HG03280 (cell line): ENCODE data around the gene TOB2.
"Not testable (repeated sequence)": the region's sequence is repeated elsewhere in the genome, so short reads cannot be mapped to it uniquely, and the experiment has no call there.

Source experiments
- ATAC-seq: cut with Tn5 transposase; IDR thresholded peaks from one replicate; pipeline ENCODE4 v1.9.1; 2021; ENCODE audit warnings: mild to moderate bottlenecking, moderate library complexity; ENCODE audit not compliant: unreplicated experiment

TOB2 gene

DNA sequence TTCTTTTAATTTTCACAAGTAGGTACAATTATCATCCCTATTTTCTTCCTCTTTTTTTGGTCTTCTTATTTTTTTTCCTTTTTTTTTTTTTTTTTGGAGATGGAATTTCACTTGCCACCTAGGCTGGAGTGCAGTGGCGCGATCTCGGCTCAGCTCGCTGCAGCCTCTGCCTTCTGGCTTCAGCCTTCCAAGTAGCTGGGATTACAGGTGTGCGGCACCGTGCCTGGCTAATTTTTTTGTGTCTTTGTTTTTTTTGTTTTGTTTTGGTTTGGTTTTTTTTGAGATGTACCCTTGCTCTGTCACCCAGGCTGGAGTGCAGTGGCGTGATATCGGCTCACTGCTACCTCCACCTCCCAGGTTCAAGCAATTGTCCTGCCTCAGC, 16.7 kb downstream of the TOB2 start:
- ATAC-seq: no peak

DNA sequence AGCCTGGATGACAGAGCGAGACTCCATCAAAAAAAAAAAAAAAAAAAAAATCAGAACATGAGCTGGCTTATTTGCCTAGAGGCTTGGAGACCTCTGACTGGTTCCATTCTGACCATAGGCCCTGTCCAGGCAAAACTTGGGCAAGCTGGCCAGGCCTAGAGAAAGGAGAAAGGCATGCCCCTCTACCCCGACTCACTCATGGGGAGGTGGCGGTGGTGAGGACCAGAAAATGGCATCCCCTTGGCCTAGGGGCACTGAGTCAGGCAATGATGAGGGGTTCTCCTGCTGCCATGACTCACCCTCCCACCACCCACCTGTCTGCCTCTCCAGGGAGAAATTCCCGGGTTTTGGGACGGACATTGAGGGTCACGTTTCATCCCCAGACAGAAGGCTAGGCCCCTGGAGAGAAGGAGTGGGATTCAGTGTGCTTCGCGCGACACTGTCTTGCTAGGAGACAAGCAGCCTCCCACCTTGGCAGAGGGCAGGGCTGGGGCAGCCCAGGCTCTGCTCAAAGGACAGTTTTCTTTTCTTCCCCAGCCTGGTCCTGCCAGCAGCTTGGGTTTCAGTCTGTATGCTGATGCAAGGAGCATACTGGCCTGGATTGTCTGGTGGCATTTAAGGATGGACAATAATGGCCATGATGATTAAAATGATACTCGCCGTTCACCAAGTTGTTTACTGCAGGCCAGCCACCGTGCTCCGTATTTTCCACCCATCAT, 17.2 kb downstream of the TOB2 start:
- no peak for ATAC-seq

DNA sequence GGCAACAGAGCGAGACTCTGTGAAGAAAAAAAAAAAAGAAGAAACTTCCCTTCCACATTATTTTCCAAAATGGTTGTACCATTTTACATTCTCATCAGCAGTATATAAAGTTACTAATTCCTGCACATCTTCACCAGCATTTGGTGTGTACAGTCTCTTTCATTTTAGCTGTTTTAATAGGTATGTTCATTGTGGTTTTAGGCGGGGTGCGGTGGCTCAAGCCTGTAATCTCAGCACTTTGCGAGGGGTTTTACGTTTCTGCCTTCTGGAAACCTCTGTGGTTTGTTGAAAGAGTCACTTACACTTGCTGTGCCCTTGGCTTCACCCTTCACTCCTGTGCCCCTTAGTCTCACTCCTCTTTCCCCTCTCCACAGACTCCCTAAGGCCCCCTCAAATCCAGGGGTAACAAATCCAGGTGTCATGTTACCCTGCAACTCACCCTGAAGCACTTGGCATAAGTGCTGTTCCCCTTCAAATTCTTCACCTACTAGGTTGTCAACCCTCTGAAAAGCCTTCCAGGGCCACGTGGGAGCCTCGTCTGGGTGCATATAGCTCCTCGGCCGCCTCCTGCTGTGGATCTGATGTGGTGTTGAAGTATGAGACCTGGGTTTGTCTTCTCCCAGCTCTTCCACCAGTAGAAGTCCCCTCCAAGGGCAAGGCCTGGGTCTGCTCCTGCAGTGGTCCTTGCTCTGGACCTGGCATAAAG, 20.8 kb downstream of the TOB2 start:
- no peak for ATAC-seq

DNA sequence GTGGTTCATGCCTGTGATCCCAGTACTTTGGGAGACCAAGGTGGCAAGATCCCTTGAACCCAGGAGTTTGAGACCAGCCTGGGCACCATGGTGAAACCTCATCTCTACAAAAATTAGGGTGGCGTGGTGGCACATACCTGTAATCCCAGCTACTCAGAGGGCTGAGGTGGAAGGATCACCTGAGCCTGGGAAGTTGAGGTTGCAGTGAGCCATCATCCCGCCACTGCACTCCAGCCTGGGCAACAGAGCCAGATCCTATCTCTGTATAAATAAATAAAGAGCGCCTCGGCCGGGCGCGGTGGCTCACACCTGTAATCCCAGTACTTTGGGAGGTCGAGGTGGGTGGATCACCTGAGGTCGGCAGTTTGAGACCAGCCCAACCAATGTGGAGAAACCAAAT, 27.9 kb downstream of the TOB2 start:
- no peak for ATAC-seq

DNA sequence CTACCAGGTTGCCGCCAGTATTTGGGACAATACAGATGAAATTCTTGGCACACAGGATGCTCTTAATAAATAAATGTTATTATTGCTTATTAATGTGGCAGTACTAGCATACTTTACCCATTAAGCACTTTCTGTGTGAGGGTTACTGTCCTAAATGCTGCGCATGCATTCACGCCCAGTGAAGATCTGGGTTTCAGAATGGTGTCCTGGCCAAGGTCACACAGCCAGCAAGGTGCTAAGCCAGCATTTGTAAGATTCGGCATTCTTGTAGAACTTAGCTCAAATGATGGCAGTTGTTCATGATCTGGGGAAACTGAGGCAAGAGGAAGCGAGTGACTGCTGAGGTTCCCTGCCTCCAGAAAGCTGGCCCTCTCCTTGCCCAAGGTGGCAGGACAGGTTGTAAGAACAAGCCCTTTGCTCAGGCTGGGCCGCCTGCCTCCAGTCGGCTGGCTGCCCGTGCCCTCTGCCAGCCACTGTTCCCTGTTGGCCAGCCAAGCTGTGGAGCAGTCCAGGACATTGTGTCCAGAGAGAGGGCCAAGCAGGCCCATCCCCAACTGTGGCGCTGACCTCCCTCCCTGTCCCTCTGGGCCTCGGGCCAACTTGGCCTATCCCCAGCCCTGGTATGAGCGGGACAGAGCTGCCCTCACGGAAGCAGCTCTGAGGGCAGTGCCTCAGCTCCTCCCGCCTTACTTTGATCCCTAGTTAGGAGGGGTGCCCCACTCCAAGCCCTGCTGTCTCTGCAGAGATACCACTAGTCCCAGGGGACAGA, 28.8 kb downstream of the TOB2 start:
- ATAC-seq: no peak

DNA sequence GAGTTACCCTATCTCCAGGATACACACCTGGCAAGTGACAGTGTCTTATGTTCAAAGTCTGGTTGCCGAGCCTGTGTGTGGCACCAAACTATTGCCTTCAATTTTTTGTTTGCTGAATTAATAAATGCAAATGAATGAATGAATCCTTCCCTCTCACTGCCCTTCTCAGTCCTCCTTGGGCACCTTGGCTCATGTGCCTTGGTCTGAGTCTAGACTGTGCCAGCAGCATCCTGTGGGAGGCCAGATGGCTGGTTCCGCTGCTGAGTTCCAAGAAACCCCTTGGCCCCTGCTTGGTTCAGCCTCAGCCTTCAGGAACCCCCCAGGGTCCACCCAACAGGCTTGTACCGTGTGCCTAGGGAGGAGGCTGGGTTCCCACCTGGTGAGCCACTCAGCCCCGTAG, 31.0 kb downstream of the TOB2 start:
- no peak for ATAC-seq

DNA sequence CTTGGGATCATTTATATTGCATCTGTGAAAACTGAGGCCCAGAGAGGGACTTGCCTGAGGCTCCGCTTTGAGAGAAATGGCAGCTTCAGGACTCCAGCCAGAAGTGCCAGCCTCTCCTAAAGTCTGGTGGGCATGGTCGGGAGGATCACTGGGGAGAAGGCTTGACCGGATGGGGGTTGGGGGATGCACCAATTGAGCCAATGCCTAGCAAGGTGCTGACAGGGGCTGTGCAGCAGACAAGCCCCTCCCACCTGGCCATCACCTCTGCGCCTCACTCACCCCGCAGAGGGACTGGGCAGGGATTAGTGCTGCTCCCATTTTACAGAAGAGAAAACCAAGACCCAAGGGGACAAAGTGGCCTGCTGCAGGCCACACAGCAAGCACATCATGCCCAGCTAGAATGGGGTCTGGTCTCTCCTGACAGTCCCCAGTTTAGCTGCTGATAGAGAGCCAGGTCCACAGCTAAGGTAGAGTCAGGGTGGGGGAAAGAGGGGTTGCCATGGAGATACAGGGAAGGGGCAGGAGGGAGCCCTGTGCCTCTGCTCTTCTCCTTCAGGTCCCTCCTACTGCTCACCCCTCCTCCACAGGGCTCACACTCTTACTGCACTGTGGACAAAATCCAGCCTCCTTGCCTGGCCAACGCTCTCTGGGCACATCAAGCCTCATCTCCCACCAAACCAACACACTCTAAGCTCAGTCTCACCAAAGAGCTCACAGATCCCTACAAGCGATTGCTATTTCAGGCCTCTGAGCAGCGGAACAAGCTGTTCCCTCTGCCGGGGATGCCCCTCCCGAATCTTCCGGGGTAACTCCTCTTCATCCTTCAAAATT, 35.4 kb downstream of the TOB2 start:
- no peak for ATAC-seq

DNA sequence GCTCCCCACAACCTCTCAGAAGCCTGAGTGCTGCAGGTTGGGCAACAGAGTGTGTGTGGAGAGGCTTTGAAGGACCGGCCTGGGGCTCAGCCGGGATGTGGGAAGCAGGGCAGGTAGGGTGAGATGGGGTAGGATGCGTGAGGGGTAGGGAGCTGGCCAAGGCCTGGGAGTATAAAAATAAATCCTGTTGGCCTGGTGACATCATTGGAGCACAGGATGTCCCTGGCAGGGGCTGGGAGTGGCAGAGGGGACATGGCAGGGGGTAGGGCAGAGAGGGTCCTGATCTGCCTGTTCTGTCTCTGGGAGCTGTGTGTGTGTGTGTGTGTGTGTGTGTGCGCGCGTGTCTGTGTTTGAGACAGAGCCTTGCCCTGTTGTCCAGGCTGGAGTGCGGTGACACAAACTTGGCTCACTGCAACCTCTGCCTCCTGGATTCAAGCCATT, 36.3 kb downstream of the TOB2 start:
- no peak for ATAC-seq

DNA sequence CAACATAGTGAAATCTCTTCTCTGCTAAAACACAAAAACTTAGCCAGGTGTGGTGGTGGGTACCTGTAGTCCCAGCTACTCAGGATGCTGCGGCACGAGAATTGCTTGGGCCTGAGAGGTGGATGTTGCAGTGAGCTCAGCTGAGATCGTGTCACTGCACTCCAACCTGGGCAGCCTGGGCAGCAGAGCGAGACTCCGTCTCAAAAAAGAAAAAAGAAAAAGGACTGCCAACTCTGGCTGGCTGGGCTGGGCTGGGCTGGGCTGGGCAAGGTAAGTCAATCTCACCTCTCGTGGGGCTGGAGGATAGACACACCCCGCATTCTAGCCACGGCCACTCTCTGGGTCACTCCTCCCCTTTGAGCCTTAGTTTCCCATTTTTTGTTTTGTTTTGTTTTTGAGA, 37.9 kb downstream of the TOB2 start:
- ATAC-seq: no peak

DNA sequence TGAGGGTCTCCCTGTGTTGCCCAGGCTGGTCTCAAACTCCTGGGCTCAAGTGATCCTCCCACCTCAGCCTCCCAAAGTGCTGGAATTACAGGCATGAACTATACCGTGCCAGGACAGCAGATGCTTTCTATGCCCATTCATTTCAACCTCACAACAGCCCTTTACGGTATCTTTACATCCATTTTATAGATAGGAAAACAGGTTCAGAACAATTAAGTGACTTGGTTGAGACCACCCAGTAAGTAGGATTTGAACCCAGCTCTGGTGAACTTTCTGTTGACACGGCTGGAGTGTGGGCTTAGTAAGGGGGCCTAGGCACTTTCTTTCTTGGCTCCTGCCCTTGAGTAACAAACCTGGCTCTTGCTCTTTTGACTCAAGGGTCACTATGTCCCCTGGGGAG, 39.2 kb downstream of the TOB2 start:
- no peak for ATAC-seq

DNA sequence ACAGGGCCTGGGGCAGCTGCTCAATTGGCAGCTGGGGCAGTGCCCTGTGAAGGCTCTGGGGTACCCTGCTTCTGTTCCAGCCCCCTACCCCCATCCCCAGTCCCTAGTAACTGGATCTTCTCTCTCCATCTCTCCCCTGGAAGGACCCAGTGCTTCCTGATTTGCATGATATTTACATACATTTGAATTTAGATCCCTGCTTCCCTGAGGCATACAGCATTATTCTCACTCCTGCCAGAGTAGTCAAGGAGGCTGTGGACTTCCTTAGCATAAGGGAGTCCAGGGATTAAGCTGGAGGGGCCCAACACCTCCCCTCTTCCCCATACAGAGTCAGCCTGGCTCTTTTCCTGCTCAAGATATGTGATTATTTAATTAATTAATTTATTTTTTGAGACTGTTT, 40.2 kb downstream of the TOB2 start:
- ATAC-seq: no peak

DNA sequence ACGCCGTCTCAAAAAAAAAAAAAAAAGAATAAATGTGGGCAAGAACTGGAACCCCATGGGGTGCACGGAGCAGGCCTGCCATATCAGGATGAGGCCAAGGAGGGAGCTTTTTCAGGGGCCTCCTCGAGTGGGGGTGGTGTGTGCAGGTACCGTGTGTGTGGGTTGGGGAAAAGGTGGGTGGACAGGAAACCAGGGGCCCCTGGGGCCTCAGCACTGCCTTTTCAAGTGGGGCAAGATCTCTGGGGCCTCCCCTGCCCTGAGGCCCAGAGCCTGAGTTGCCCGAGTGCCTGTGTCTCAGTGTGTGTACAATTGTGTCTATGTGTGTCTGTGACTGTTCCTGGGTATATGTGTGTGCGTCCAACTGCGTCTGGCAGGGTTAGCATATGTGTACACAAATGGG, 41.0 kb downstream of the TOB2 start:
- ATAC-seq: no peak

DNA sequence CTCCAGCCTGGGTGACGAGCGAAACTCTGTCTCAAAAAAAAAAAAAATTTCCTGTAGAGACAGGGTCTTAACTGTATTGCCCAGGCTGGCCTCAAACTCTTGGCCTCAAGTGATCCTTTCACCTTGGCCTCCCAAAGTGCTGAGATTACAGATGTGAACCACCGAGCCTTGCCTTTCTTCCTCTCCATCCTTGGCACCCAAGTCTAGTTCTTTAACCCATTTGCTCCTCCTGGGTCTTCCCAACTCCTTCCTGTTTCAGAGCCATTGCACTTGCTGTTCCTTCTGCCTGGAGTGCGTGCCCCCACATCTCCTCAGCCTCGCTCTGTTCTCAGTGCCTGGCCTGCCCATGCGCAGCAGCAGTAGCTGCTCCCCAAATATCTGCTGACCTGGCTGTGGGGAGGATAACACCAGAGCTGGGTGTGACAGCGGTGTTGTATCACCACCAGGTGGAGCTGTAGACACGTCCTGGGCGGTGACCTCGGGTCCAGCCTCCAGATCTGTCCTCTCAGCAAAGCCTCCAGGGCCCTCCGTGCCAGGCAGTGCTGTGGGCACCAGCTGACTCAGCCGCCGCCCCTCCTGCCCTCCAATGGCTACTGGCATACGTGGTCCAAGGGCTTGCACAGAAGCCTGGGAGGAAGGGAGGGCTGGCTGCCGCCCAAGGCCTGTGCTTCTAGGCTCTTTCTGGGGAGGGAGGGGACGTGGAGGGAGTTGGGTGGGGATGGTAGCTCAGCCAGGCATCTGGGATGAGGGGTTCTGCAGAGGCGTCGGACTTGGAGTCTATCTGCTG, 42.9 kb downstream of the TOB2 start:
- ATAC-seq: peak; percentile 71

DNA sequence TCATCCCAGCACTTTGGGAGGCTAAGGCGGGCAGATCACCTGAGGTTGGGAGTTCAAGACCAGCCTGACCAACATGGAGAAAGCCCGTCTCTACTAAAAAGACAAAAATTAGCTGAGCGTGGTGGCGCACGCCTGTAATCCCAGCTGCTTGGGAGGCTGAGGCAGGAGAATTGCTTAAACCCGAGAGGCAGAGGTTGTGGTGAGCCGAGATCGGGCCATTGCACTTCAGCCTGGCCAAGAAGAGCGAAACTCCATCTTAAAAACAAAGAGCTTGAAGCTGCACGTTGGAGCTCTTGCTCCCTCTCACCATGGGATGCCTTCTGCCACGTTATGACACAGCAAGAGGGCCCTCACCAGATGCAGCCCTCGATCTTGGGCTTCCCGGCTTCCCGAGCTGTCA, 43.8 kb downstream of the TOB2 start:
- not testable (repeated sequence) for ATAC-seq

DNA sequence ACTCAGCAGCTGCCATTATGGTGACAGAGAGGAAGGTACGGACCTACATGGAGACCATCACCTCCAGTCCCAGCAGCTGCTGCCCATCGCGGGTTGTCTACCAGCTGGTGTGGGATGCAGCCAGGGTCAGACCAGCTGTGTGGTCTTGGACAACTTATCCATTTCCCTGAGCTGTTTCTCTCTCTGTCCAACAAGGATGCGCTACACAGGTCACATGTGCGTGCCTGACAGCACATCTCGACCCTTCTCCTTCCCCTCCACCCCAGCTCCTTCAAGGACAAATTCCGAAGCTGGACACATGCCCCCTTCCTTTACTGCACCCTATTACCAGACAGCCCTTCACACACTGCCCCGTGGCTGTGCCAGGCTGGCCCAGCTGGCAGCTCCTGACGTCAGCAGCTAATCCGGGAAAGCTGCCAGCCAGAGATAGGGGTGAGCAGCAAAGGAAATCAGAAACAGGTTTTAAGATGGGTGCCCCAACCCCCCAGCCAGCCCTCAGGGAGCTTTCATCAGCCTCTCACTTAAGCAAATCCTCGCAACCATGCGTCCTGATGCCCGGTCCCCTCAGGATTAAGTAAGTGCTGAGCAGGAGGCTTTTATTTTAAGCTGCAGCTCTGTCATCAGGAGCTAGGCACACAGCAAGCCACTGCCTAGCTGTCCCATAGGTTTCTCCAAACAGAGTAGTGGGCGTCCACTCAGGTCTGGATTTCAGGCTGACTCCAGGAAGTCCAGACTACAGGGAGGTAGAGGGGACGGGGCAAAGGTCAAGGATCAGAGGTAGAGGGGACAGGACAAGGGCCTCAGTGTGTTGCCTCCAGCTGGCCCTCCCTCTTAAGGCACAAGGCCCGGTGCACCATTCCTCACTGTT, 44.6 kb downstream of the TOB2 start:
- ATAC-seq: no peak

DNA sequence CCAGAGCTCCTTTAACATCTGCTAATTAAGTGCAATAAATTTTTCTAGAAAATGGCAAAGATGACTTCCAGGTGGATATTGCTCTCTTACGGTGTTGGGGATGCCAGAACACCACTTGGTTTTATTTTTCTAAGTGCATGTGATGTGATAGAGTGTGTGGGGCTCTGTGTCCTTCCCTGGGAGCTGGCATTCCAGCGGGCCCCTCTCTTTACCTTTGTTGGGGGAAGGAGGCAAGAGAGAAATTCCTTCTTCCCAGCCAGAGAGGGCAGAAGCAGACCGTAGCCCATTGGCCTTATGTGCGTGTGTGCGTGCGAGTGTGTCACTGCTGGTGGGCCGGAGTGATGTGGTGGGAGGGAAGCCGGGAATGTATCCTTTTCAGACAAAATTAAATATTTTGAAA, 47.7 kb downstream of the TOB2 start:
- no peak for ATAC-seq

DNA sequence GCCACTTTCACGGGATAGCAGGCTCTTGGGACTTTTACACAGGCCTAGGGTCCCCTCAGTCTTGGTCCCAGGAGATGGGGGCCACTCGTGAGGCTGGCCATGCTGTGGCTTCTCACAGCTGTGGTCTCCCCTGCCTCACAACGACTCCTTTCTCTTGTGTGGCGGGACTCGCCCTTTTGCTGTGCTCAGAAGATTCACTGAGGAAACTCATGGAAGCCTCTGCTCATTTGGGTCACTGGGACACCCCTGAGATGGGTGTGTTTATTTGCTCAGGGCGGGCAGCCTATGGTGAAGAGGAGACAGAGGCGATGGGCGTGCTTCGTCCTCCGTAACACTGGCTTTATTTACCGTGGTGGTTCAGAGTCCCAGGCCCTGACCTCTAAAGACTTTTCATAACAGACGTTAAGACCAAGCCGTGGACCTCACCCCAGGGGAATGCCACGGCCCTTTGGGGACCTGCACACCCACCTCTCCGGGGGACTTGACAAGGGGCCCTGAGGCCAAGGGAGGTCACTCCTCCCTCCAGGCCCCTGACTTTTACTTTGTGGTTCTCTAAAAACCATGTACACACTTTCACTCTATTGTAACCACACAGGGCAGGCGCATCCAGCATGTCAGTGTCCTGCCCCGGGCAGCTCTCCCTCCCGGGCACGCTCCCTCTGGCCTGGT, 49.3 kb downstream of the TOB2 start:
- no peak for ATAC-seq

DNA sequence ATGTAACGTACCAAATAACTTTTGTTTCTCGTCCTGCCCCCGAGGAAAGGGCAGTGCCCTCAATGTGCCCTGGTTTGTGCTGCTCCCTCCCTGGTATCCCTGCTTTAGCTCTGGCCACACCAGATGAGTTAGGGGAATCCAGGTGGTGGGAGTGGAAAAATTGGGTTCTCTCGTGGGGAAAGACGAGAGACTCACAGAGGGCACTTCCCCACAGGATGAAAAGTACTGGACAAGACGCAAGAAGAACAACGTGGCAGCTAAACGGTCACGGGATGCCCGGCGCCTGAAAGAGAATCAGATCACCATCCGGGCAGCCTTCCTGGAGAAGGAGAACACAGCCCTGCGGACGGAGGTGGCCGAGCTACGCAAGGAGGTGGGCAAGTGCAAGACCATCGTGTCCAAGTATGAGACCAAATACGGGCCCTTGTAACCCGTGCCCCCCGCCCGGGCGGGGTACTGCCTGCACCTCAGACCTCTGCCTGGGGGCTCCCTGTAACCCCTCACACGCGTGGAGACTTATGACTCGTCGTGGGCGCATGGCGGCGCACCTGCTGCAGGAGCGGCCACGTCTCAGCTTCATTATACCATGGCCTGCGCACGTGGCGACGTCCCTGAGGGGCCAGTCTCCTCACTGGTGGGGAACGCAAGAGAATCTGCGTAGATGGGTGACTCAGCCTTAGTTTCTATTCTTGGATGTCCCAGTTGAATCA, 50.9 kb downstream of the TOB2 start:
- ATAC-seq: no peak
